Peyer's patch (tissue), 4 donors: ENCODE data around the gene AP3S1. TPM values are rescaled to one million over a fixed set of nuclear protein-coding genes. Genes with fewer than 3 reads are reported as not detected.

Experiments
- DNase-seq, 3 donors: peaks; one replicate each; pipeline ENCODE4 v3.0.0-alpha.2; 2017 to 2019
- H3K27ac ChIP-seq, 4 donors: fragments of 200-600 bp; sonication (generic); one replicate each; pipeline ENCODE4 v1.5.1; 2016 to 2019
- H3K27me3 ChIP-seq, 2 donors: fragments of 200-600 bp; sonication (generic); one replicate each; pipeline ENCODE4 v1.5.1; 2019
- H3K36me3 ChIP-seq, 3 donors: fragments of 200-600 bp; sonication (generic); one replicate each; pipeline ENCODE4 v1.5.1; 2016 to 2019
- H3K4me1 ChIP-seq, 4 donors: fragments of 200-600 bp; sonication (generic); one replicate each; pipeline ENCODE4 v1.5.1; 2016 to 2019
- H3K4me3 ChIP-seq, 4 donors: fragments of 200-600 bp; sonication (generic); 1 replicate in 3 of 4; 2 replicates in 1 of 4; pipeline ENCODE4 v1.5.1; 2016 to 2019; ENCODE audit warnings: mild to moderate bottlenecking in 1 of 4
- H3K9me3 ChIP-seq, 4 donors: fragments of 200-600 bp; sonication (generic); one replicate each; pipeline ENCODE4 v1.5.1; 2016 to 2019; ENCODE audit warnings: mild to moderate bottlenecking in 1 of 4
- CTCF ChIP-seq, 6 experiments: fragments of 450-650 bp in 4 of 6; fragments of 200-600 bp in 2 of 6; sonication (generic) in 1 of 6; IDR thresholded peaks; one replicate each; pipeline ENCODE4 v1.5.1; 2017 to 2019; ENCODE audit warnings: antibody characterized with exemption in 6 of 6, mild to moderate bottlenecking in 3 of 6, moderate library complexity in 1 of 6
- POLR2A ChIP-seq, 2 donors: fragments of 450-650 bp; IDR thresholded peaks; one replicate each; pipeline ENCODE4 v1.5.1; 2017; ENCODE audit warnings: antibody characterized with exemption in 2 of 2, mild to moderate bottlenecking in 2 of 2, moderate library complexity in 2 of 2
- total RNA-seq, 4 donors: library from RNA; depleted of rRNA; stranded (reverse); fragments of >200 nt; gene quantifications; one replicate each; pipeline ENCODE4 v1.1.0, GENCODE V29; 2016

The AP3S1 gene
- total RNA-seq, 4 donors from 2014 or later, result 47.2 to 113 (median 77.9) TPM

DNA sequence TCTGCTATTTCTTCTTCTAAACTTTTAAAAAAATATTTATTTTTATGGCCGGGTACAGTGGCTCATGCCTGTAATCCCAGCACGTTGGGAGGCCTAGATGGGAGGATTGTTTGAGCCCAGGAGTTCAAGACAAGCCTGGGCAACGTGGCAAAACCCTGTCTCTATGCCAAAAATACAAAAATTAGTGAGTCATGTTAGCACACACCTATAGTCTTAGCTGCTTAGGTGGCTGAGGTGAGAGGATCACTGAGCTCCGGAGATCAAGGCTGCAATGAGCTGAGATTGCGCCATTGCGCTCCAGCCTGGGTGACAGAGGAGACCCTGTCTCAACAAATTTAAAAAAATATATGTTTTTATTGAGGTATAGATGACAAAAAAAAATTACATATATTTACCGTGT, 5.6 kb downstream of the AP3S1 start:
- H3K9me3 ChIP-seq, result no peaks in the 10 kb centered on the region
- H3K27ac ChIP-seq, result no peak overlapping the region
- no peaks in the 10 kb centered on the region for H3K36me3 ChIP-seq
- H3K4me1 ChIP-seq, result peaks cover 0 to 24% (median 6%) of the 10 kb centered on the region in 4 donors
- no peak for DNase-seq
- TF ChIP-seq CTCF (IDR thresholded peaks at IDR 0.05) (no peak), POLR2A (IDR thresholded peaks at IDR 0.05) (no peak)
- H3K4me3 ChIP-seq, result no peak overlapping the region
- H3K27me3 ChIP-seq, result no peaks in the 10 kb centered on the region

- no peak for DNase-seq
- Histone ChIP-seq H3K4me3 (no peak overlapping the region), H3K27me3 (no peaks in the 10 kb centered on the region), H3K9me3 (no peaks in the 10 kb centered on the region), H3K4me1 (peaks cover 0 to 24% (median 1%) of the 10 kb centered on the region in 4 donors), H3K27ac (no peak overlapping the region), H3K36me3 (no peaks in the 10 kb centered on the region)
- TF ChIP-seq POLR2A (IDR thresholded peaks at IDR 0.05) (no peak), CTCF (IDR thresholded peaks at IDR 0.05) (no peak)
Measured at GRCh38 chr5:115849258-115849798, 7.6 kb downstream of the AP3S1 start.

DNA sequence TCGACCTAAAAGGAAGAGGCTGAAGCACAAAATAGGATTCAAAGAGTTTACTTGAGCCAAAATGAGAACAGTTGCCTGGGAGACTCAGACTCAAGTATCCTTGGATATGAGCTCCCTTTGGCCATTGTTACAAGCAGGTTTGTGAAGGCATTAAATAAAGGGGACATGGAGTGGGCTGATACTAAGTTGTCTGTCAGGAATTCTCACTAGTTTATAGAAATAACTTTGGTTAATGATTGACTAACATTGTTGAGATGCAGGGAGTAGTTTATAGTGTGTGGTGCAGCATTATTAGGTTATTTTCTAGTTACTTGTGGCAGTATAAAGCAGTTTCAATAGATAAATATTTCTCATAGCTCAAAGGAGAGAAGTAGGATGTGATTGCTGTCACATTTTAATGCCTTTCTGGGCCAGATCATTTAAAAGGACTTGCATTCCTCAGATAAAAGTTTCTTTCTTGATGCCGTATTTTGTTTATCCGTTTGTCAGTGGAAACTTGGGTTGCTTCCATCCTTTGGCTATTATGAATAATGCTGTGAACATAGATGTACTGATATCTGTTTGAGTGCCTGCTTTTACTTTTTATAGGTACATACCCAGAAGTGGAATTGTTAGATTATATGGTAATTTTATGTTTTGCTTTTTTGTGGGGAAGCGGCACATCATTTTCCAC, 9.1 kb downstream of the AP3S1 start:
- H3K4me3 ChIP-seq, result no peak overlapping the region
- no peaks in the 10 kb centered on the region for H3K9me3 ChIP-seq
- no peak overlapping the region for H3K27ac ChIP-seq
- H3K4me1 ChIP-seq, result peaks cover 0 to 21% (median 1%) of the 10 kb centered on the region in 4 donors
- no peak for DNase-seq
- TF ChIP-seq POLR2A (IDR thresholded peaks at IDR 0.05) (no peak), CTCF (IDR thresholded peaks at IDR 0.05) (no peak)
- no peaks in the 10 kb centered on the region for H3K36me3 ChIP-seq
- H3K27me3 ChIP-seq, result no peaks in the 10 kb centered on the region

GRCh38 chr5:115854139-115854538, 12.4 kb downstream of the AP3S1 start:
- Histone ChIP-seq H3K9me3 (no peaks in the 10 kb centered on the region), H3K36me3 (no peaks in the 10 kb centered on the region), H3K4me1 (peaks cover 0 to 37% (median 1%) of the 10 kb centered on the region in 4 donors), H3K4me3 (no peak overlapping the region), H3K27ac (no peak overlapping the region), H3K27me3 (no peaks in the 10 kb centered on the region)
- no peak for TF ChIP-seq POLR2A (IDR thresholded peaks at IDR 0.05)
- no peak for TF ChIP-seq CTCF (IDR thresholded peaks at IDR 0.05)
- no peak for DNase-seq

DNA sequence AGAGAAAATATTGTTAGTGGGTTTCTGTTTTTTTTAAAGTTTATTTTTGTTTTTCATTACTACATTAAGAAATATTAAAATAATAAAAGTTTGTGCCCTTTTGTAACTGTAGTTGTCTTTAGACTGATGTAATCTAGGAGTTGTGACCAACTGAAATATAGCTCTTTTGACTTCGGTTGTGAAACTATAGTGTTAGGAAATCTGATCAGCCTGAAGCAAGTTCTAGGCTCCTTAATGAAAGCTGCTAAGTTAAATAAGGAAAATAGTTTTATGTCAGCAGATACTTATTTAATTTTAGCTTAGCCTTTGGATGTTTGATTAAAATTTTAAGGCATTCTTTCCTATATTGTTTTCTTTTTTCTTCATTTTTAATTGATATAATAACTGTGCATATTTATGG, 14.2 kb downstream of the AP3S1 start:
- DNase-seq, result no peak
- no peak overlapping the region for H3K27ac ChIP-seq
- no peak for TF ChIP-seq CTCF (IDR thresholded peaks at IDR 0.05)
- no peak for TF ChIP-seq POLR2A (IDR thresholded peaks at IDR 0.05)
- no peak overlapping the region for H3K4me3 ChIP-seq
- no peaks in the 10 kb centered on the region for H3K9me3 ChIP-seq
- H3K27me3 ChIP-seq, result no peaks in the 10 kb centered on the region
- H3K36me3 ChIP-seq, result no peaks in the 10 kb centered on the region
- peaks cover 0 to 32% (median 0%) of the 10 kb centered on the region in 4 donors for H3K4me1 ChIP-seq
